GM13976 (cell line): ENCODE data around the gene PCNX1.

ENCODE experiments used
- DNase-seq: peaks from one replicate; pipeline ENCODE4 v3.0.0; 2012; ENCODE audit warnings: low spot score
- in situ Hi-C: fragments of 300-500 bp; cut with MboI; formaldehyde crosslinking; loops from one replicate; pipeline ENCODE4 v1.12.0; 2022; ENCODE audit warnings: low sequenced_read_pairs, mixed read lengths, inconsistent platforms; ENCODE audit not compliant: unreplicated experiment
- TF ChIP-seq, protein P1 (sequence below): IDR thresholded peaks from 2 replicates; pipeline ENCODE4 v1.5.1; 2012; ENCODE audit warnings: borderline replicate concordance, mild to moderate bottlenecking; ENCODE audit not compliant: insufficient read depth; ENCODE audit errors: extremely low read depth, missing control alignments, control extremely low read depth

The PCNX1 gene

DNA sequence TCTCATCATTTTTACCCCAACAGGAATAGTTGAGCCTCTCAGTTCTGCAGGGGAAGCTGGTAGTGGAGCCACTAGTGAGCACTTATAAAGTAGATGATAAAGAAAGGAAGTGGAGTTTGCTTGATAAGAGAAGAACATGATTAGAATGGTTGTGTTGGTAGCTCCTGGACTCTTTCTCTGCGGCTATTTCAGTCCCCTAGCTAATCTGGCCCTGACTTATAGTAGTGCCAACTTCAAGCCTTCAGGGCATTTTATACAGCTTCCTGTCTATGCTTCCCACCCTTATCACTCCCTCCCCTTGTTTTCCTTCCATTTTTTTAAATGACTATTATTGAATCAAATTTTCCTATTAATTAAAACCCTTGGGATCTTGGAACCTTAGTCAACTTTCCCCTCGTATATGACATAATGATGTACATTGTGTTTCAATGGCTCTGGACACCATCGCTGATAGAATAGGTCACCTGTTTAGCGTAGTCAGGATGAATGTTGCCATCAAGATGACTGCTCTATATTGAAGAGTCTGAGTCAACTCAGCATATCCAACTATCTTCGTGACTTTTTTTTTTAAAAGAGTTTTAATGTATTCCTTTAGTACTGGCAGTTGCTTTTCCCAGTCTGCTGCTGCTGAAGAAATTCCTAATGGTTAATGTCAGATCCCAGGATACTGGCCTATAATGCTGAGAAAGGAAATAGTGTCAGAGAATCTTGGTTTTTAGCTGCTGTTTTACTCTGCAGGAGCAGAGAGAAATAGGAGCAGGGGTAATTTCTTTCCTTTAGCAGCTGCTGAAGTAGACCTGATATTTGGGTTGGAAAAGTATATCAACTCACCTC is 16.2 kb upstream of the PCNX1 start:
- in situ Hi-C loops: no loop called here
- no peak for DNase-seq
- TF ChIP-seq, protein P1, sequence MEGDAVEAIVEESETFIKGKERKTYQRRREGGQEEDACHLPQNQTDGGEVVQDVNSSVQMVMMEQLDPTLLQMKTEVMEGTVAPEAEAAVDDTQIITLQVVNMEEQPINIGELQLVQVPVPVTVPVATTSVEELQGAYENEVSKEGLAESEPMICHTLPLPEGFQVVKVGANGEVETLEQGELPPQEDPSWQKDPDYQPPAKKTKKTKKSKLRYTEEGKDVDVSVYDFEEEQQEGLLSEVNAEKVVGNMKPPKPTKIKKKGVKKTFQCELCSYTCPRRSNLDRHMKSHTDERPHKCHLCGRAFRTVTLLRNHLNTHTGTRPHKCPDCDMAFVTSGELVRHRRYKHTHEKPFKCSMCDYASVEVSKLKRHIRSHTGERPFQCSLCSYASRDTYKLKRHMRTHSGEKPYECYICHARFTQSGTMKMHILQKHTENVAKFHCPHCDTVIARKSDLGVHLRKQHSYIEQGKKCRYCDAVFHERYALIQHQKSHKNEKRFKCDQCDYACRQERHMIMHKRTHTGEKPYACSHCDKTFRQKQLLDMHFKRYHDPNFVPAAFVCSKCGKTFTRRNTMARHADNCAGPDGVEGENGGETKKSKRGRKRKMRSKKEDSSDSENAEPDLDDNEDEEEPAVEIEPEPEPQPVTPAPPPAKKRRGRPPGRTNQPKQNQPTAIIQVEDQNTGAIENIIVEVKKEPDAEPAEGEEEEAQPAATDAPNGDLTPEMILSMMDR: no peak

DNA sequence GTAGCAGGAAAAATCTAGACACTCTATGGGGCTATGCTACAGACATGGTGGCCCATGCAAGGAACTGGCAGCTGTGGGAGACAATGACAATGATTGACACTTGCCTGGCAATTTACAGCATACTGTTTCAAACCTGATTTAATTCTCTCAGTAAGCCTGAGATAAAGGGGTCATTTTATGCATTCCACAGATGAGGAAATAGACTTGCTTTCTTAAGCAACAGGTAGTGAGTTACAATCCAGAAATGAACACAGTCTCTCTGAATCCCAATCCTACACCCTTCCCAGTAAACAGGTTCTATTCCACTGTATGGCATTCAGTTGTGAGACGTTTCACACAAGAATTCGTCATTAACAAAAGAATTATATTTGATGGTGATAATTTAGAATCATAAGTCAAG is 15.5 kb upstream of the PCNX1 start:
- in situ Hi-C loops: no loop called here
- DNase-seq: no peak
- TF ChIP-seq, protein P1: no peak

DNA sequence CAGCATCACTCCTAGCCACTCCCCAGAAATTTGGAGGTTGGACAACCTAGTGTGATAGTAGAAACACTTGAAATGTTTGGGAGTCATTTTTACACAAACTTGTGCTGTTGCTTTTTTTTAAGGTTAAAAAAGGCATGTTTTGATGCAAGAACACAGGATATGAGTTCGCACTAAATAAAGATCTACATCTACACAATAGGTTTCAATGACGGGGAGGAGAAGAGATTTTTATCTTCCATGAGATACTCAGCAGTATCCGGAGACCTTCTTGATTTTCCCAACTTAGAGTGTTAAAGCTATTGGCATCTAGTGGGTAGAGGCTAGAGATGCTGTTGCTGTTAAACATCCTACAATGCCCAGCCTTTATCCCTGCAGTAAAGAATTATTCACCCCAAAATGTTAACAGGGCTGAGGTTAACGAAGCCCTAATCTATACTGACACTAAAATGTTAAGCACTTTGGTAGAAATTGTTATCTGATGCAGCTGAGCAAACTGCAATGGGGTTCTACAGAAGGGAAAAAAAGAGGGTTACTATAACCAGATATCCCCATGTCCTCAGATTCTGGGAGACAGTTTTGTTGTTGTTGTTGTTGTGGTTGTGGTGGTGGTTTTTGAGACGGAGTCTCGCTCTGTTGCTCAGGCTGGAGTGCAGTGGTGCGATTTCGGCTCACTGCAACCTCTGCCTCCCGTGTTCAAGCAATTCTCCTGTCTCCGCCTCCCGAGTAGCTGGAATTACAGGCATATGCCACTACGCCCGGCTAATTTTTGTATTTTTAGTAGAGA is 14.0 kb upstream of the PCNX1 start:
- TF ChIP-seq, protein P1: no peak
- in situ Hi-C loops: no loop called here

DNA sequence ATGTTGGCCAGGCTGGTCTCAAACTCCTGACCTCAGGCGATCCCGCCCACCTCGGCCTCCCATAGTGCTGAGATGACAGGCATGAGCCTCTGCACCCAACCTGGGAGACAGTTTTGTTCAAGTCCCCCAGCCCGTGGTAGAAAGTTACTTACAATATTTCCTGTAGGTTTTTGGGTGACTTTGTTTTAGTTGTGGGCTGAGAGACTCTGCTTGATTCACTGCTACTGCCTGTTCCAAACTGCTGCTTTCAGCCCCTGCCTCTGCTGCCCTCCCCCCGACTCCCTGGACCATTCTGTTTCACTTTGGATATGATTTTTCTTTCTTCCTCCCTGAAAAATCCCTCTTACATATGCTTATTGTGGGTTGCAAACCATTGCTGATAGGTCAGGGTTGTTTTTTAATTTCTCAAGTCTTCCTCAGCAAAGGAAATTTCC is 13.4 kb upstream of the PCNX1 start:
- TF ChIP-seq, protein P1: no peak
- in situ Hi-C loops: no loop called here
- DNase-seq: peak; percentile 38

More for the DNA sequence above, 14.0 kb upstream of the PCNX1 start:
- no peak for DNase-seq

DNA sequence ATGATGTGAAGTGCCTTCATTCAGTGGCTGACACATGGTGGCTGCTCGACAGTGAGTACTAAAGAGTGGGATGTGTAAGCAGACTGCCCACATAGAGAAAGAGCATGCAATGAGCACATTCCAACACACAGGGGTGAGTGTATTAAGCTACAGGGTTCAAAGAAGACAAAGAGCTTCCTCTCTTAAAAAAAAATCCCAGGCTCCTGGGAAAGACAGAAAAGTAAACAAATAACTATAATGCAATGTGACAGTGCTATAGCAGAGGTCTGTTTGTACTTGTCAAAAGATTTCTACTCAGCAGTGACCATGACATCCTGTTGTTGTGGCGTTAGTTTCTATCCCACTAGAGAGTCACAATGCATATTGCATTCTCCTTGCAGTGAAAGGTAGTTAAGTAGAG is 12.4 kb upstream of the PCNX1 start:
- TF ChIP-seq, protein P1: no peak
- no peak for DNase-seq
- in situ Hi-C loops: no loop called here

DNA sequence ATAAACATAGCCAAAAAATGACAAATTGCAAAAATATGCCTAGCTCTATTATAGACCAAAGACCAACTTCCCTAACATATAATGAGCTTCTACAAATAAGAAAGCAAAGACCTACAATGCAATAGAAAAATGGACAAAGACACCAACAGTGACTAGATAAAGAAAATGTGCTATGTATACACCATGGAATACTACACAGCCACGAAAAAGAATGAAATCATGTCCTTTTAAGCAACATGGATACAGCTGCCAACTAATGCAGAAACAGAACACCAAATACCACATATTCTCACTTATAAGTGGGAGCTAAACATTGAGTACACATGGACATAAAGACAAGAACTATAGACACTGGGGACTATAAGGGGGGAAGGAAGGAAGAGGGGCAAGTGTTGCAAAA is 10.9 kb upstream of the PCNX1 start:
- no peak for DNase-seq
- TF ChIP-seq, protein P1: no peak
- in situ Hi-C loops: no loop called here
